ENCODE results near the gene ABCB11. TPM values are rescaled to one million over a fixed set of nuclear protein-coding genes. Genes with fewer than 3 reads are reported as not detected.

ABCB11 gene
- total and polyA plus RNA-seq, 9 of the 15 experiments (the other 6 are each of a cell fraction or from before 2014, with no cell fraction given) = 0.04 to 0.51 (median 0.10) TPM; not detected in 1

GRCh38 chr2:168935810-168936581 is 95.1 kb downstream of the ABCB11 start (continued):
- no peak for TF ChIP-seq MLX (CRISPR knock-in tag; conservative IDR thresholded peaks at IDR 0.05)
- peak in 1 of 2 experiments; percentile 95; a peak in 2 of 4 replicates for TF ChIP-seq NONO (IDR thresholded peaks at IDR 0.05; ENCODE audit: low read depth in 2 of 2, low read length in 1 of 2)
- TF ChIP-seq TCF7L2 (IDR thresholded peaks at IDR 0.05; ENCODE audit: low read depth, low read length) = peak; percentile 58
- TF ChIP-seq ZNF277 (CRISPR knock-in tag; IDR thresholded peaks at IDR 0.05; ENCODE audit: borderline replicate concordance) = no peak
- 0 out of 2 replicates have a peak, but pooled peaks have one; percentile 0 for TF ChIP-seq ZNF76 (CRISPR knock-in tag; IDR thresholded peaks at IDR 0.05; ENCODE audit: borderline replicate concordance)
- peak; percentile 71 for TF ChIP-seq BACH1 (tag; IDR thresholded peaks at IDR 0.05)
- TF ChIP-seq ZNF232 (CRISPR knock-in tag; IDR thresholded peaks at IDR 0.05) = no peak
- peak; percentile 99 for TF ChIP-seq CBFA2T3 (IDR thresholded peaks at IDR 0.05)
- TF ChIP-seq POLR2AphosphoS5 (IDR thresholded peaks at IDR 0.05; ENCODE audit: control insufficient read depth, insufficient read depth, low read depth, low read length) = peak; percentile 99
- TF ChIP-seq JUN (IDR thresholded peaks at IDR 0.05; ENCODE audit: borderline replicate concordance, low read depth, low read length) = peak; percentile 77
- TF ChIP-seq JUN (CRISPR knock-in tag; IDR thresholded peaks at IDR 0.05; ENCODE audit: borderline replicate concordance) = no peak
- TF ChIP-seq ESRRA (IDR thresholded peaks at IDR 0.05; ENCODE audit: borderline replicate concordance, low read depth) = peak; percentile 80; the same call in 1 of the 2 replicates
- 0 out of 2 replicates have a peak, but pooled peaks have one; percentile 39 for TF ChIP-seq CHD2 (IDR thresholded peaks at IDR 0.05; ENCODE audit: low read depth, low read length)
- TF ChIP-seq SMARCB1 (IDR thresholded peaks at IDR 0.05; ENCODE audit: insufficient read length, low read depth) = no peak
- peak; percentile 64; the same call in 1 of the 2 replicates for TF ChIP-seq TCF7 (IDR thresholded peaks at IDR 0.05; ENCODE audit: borderline replicate concordance)
- peak; percentile 62; the same call in 1 of the 2 replicates for TF ChIP-seq ERF (CRISPR knock-in tag; IDR thresholded peaks at IDR 0.05)
- TF ChIP-seq ZNF431 (CRISPR knock-in tag; IDR thresholded peaks at IDR 0.05) = no peak
- TF ChIP-seq, protein P1, sequence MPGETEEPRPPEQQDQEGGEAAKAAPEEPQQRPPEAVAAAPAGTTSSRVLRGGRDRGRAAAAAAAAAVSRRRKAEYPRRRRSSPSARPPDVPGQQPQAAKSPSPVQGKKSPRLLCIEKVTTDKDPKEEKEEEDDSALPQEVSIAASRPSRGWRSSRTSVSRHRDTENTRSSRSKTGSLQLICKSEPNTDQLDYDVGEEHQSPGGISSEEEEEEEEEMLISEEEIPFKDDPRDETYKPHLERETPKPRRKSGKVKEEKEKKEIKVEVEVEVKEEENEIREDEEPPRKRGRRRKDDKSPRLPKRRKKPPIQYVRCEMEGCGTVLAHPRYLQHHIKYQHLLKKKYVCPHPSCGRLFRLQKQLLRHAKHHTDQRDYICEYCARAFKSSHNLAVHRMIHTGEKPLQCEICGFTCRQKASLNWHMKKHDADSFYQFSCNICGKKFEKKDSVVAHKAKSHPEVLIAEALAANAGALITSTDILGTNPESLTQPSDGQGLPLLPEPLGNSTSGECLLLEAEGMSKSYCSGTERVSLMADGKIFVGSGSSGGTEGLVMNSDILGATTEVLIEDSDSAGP (CRISPR knock-in tag; IDR thresholded peaks at IDR 0.05) = peak; percentile 59; the same call in 1 of the 2 replicates
- TF ChIP-seq RCOR1 (IDR thresholded peaks at IDR 0.05; ENCODE audit: borderline replicate concordance in 1 of 2, low read depth in 2 of 2, low read length in 2 of 2) = peak; percentile 96 to 99
- TF ChIP-seq BRD4 (IDR thresholded peaks at IDR 0.05) = peak; percentile 86
- TF ChIP-seq HEY1 (CRISPR knock-in tag; IDR thresholded peaks at IDR 0.05; ENCODE audit: borderline replicate concordance) = peak; percentile 86; the same call in 1 of the 2 replicates
- peak; percentile 84 for TF ChIP-seq ZNF311 (CRISPR knock-in tag; IDR thresholded peaks at IDR 0.05)
- peak; percentile 97 for TF ChIP-seq PHB2 (IDR thresholded peaks at IDR 0.05; ENCODE audit: low read depth)
- TF ChIP-seq DACH1 (IDR thresholded peaks at IDR 0.05; ENCODE audit: partially characterized antibody) = peak; percentile 98
